GM12892 (cell line): ENCODE measurements around the gene GAPT.

Experiments used
- POLR2A ChIP-seq: IDR thresholded peaks from 2 replicates; pipeline ENCODE4 v1.6.1; 2011; ENCODE audit warnings: low read depth, low read length, control low read depth
- POLR2AphosphoS5 ChIP-seq: IDR thresholded peaks from 2 replicates; pipeline ENCODE4 v1.6.1; 2011; ENCODE audit warnings: low read depth, low read length, control low read depth
- TAF1 ChIP-seq: IDR thresholded peaks from 2 replicates; pipeline ENCODE4 v1.6.1; 2011; ENCODE audit warnings: low read depth, mild to moderate bottlenecking, control low read depth, low read length, borderline replicate concordance

- TF ChIP-seq POLR2AphosphoS5 (no peak), POLR2A (no peak), TAF1 (no peak)
Measured at GRCh38 chr5:58493141-58493540, 1.9 kb downstream of the GAPT start.
